PC-3 (cell line): ENCODE measurements around the gene CDH4. TPM values are rescaled to one million over a fixed set of nuclear protein-coding genes. Genes with fewer than 3 reads are reported as not detected.

Source experiments
- ATAC-seq: fragments of 200-7000 bp; cut with Tn5 transposase; 2 replicates; pipeline ENCODE4 v1.9.1; 2020; ENCODE audit warnings: mild to moderate bottlenecking, moderate library complexity
- Bru-seq: library from RNA; stranded (reverse); fragments of 400-500 nt; gene quantifications from one replicate; lab custom pipeline; 2021; lab: Mats Ljungman, UMichigan
- BruChase-seq, 2 experiments: library from RNA; stranded (reverse); fragments of 400-500 nt; gene quantifications; one replicate each; lab custom pipeline; 2021; lab: Mats Ljungman, UMichigan
- BruUV-seq: library from RNA; stranded (reverse); fragments of 400-500 nt; replicated peaks from 2 replicates; lab custom pipeline; 2021; lab: Mats Ljungman, UMichigan
- CTCF ChIA-PET: fragments of 300-600 bp; sonication (Branson Sonifier 250); formaldehyde crosslinking; loops from one replicate; lab custom pipeline; 2022; ENCODE audit warnings: antibody characterized with exemption; lab: Charles Lee
- POLR2A ChIA-PET: fragments of 300-600 bp; sonication (Branson Sonifier 250); formaldehyde crosslinking; loops from one replicate; lab custom pipeline; 2022; ENCODE audit warnings: antibody characterized with exemption; ENCODE audit not compliant: unreplicated experiment; lab: Charles Lee
- DNase-seq: peaks from one replicate; pipeline ENCODE4 v3.0.0-alpha.2; 2015
- H2AFZ ChIP-seq: fragments of 300-600 bp; sonication (generic); 2 replicates; pipeline ENCODE4 v1.6.0; 2016; ENCODE audit warnings: antibody characterized with exemption, low read length
- H3F3A ChIP-seq: fragments of 300-600 bp; sonication (generic); one replicate; pipeline ENCODE4 v1.6.0; 2017; ENCODE audit warnings: antibody characterized with exemption, low read length, control low read depth, mild to moderate bottlenecking; ENCODE audit not compliant: unreplicated experiment
- H3K27ac ChIP-seq: fragments of 300-600 bp; sonication (generic); 2 replicates; pipeline ENCODE4 v1.5.1; 2016; ENCODE audit warnings: mild to moderate bottlenecking, low read length
- H3K27me3 ChIP-seq: fragments of 300-600 bp; sonication (generic); 2 replicates; pipeline ENCODE4 v1.6.1; 2016; ENCODE audit warnings: low read length, mixed read lengths
- H3K36me3 ChIP-seq: fragments of 300-600 bp; sonication (generic); 2 replicates; pipeline ENCODE4 v1.6.1; 2016; ENCODE audit warnings: low read depth, mixed run types, low read length, mixed read lengths
- H3K4me1 ChIP-seq: fragments of 300-600 bp; sonication (generic); 2 replicates; pipeline ENCODE4 v1.5.1; 2016; ENCODE audit warnings: low read length; ENCODE audit not compliant: insufficient read depth
- H3K4me2 ChIP-seq: fragments of 300-600 bp; sonication (generic); 2 replicates; pipeline ENCODE4 v1.6.0; 2016; ENCODE audit warnings: low read length
- H3K4me3 ChIP-seq: fragments of 300-600 bp; sonication (generic); 2 replicates; pipeline ENCODE4 v1.5.1; 2016; ENCODE audit warnings: mild to moderate bottlenecking, low read length, mixed read lengths
- H3K79me2 ChIP-seq: fragments of 300-600 bp; sonication (generic); 2 replicates; pipeline ENCODE4 v1.6.1; 2017; ENCODE audit warnings: low read length, mixed read lengths
- H3K9ac ChIP-seq: fragments of 300-600 bp; sonication (generic); 2 replicates; pipeline ENCODE4 v1.6.0; 2016; ENCODE audit warnings: mild to moderate bottlenecking, low read length
- H3K9me2 ChIP-seq: fragments of 300-600 bp; sonication (generic); replicated peaks from 2 replicates; pipeline ENCODE4 v1.6.1; 2016; ENCODE audit warnings: mixed run types, low read length, mixed read lengths
- H3K9me3 ChIP-seq: fragments of 300-600 bp; sonication (generic); 2 replicates; pipeline ENCODE4 v1.6.1; 2016; ENCODE audit warnings: low read length, mixed read lengths
- H4K20me1 ChIP-seq: fragments of 300-600 bp; sonication (generic); 2 replicates; pipeline ENCODE4 v1.6.1; 2016; ENCODE audit warnings: low read length, mixed read lengths
- EZH2 ChIP-seq: fragments of 300-600 bp; sonication (generic); IDR thresholded peaks from one replicate; pipeline ENCODE4 v1.6.1; 2017; ENCODE audit warnings: antibody characterized with exemption, mild to moderate bottlenecking, low read length; ENCODE audit not compliant: unreplicated experiment
- EZH2phosphoT487 ChIP-seq: fragments of 300-600 bp; sonication (generic); IDR thresholded peaks from 2 replicates; pipeline ENCODE4 v1.6.1; 2018; ENCODE audit warnings: mild to moderate bottlenecking, antibody characterized with exemption, low read length, borderline replicate concordance
- intact Hi-C: fragments of 100-400 bp; cut with micrococcal nuclease; formaldehyde crosslinking; loops from 2 replicates; pipeline ENCODE4 v1.9.0; 2023
- long read RNA-seq: library from polyadenylated mRNA; unstranded; transcript quantifications from one replicate; pipeline ENCODE4 v2.0.0, GENCODE V29; 2021; ENCODE audit not compliant: unreplicated experiment
- total RNA-seq: library from RNA; depleted of rRNA; stranded (reverse); fragments of >200 nt; gene quantifications from 2 replicates; pipeline ENCODE4 v1.2.3, GENCODE V29; 2014; rRNA removed
- TF ChIP-seq, protein P1 (sequence below): fragments of 300-600 bp; sonication (generic); conservative IDR thresholded peaks from 2 replicates; pipeline ENCODE4 v1.5.1; 2017; ENCODE audit warnings: antibody characterized with exemption, low read depth, mild to moderate bottlenecking, low read length

The CDH4 gene
- total RNA-seq, result not detected in 2 replicates
- Bru-seq, nascent RNA, result not detected
- percentile 0 among the genes with signal in this experiment for BruChase-seq, experiment 1, labeled RNA remaining after a 6-hour chase
- percentile 0 among the genes with signal in this experiment for BruChase-seq, experiment 2, labeled RNA remaining after a 2-hour chase
- long read RNA-seq, result 0 reads

DNA sequence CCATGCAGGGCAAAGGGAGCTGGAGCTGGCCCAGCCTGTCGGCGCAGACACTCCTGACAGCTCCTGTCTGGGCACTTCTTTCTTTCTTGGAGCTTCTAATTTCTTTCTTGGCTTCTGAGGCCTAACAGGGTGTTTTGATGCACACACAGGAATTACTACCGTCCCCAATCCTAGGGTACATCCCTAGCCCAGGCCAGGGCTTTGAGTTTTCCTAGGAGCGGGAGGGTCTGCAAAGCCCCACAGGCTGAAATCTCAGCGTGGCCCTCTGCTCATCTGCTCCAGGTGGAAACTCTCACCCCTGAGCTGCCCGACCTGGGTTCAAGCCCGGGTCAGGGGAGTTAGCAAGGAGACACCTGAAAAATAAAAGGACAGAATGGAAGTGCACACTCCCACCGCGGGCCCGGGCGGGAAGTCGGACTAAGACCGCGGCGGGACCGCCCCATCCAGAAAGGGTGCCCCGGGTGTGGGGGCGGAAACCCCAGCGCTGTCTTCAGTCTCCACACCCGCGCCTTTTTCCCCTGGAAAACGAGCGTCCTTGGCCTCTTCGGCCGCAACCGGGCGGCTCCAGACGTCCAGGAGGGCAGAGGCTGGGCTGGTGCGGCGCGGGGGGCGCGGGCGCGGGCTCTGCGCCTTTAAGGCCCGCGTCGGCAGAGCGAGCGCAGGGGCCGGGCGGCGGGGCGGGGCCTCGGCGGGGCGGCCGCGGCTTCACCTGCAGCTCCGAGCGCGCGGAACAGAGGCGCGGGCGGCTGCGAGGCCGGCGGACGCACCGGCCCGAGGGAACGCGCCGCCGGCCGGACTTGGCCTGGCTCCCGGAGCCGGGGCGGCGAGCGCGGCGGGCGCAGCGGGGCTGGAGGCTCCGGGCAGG lies at the start of gene CDH4:
Gene CDH4 (plus strand): TSS at position 733 of the 865 bp plus-strand sequence.
- H3K79me2 ChIP-seq, result no peaks in the 10 kb centered on the region
- ChIA-PET POLR2A (no interaction called here), CTCF (no interaction called here)
- no peaks in the 10 kb centered on the region for H4K20me1 ChIP-seq
- no peak within 1 kb of the TSS for H3K27ac ChIP-seq
- H3K4me2 ChIP-seq, result no peak within 1 kb of the TSS
- no peak within 1 kb of the TSS for H3K4me3 ChIP-seq
- intact Hi-C loops, result no loop called here
- ATAC-seq, result no peak
- BruUV-seq, result no TSS peak
- H3K4me1 ChIP-seq, result no peaks in the 10 kb centered on the region
- no peak for DNase-seq
- H3K9ac ChIP-seq, result no peak within 1 kb of the TSS
- no peaks in the 10 kb centered on the region for H3K9me3 ChIP-seq
- no peak for TF ChIP-seq EZH2
- no peak for TF ChIP-seq EZH2phosphoT487
- TF ChIP-seq, protein P1, sequence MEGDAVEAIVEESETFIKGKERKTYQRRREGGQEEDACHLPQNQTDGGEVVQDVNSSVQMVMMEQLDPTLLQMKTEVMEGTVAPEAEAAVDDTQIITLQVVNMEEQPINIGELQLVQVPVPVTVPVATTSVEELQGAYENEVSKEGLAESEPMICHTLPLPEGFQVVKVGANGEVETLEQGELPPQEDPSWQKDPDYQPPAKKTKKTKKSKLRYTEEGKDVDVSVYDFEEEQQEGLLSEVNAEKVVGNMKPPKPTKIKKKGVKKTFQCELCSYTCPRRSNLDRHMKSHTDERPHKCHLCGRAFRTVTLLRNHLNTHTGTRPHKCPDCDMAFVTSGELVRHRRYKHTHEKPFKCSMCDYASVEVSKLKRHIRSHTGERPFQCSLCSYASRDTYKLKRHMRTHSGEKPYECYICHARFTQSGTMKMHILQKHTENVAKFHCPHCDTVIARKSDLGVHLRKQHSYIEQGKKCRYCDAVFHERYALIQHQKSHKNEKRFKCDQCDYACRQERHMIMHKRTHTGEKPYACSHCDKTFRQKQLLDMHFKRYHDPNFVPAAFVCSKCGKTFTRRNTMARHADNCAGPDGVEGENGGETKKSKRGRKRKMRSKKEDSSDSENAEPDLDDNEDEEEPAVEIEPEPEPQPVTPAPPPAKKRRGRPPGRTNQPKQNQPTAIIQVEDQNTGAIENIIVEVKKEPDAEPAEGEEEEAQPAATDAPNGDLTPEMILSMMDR, result no peak
- H3K36me3 ChIP-seq, result no peaks in the 10 kb centered on the region
- no peak within 1 kb of the TSS for H2AFZ ChIP-seq
- peaks cover 40% of the 10 kb centered on the region for H3K27me3 ChIP-seq
- H3F3A ChIP-seq, result no peaks in the 10 kb centered on the region
- H3K9me2 ChIP-seq, result no peaks in the 10 kb centered on the region

DNA sequence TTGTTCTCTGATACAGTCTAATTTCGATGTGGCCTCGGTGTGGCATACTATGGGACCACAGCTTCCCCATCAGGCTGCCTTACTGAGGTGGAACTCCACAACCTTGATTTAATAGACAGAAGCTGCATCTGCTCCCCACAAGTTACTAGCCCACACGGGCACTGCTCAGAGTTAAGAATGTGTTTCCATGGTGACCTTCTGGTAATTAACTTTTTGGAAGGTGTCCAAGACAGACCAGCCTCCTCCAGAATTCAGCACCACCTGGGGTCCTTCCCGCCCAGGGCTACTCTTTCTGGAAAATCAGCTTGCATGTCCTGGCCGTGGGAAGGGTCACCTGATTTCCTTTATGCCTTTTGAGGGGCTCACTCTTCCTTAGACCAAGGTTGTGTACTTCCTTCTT lies 48.7 kb upstream of the CDH4 start:
- H3K9me3 ChIP-seq, result 0 out of 2 replicates have a peak, but pooled peaks cover 6% of the 10 kb centered on the region
- no peak overlapping the region for H3K4me3 ChIP-seq
- H3K27me3 ChIP-seq, result no peaks in the 10 kb centered on the region
- H3K36me3 ChIP-seq, result no peaks in the 10 kb centered on the region
- no peak overlapping the region for H3K27ac ChIP-seq
- POLR2A ChIA-PET, result no interaction called here
- no peaks in the 10 kb centered on the region for H3K9me2 ChIP-seq
- H3K79me2 ChIP-seq, result no peaks in the 10 kb centered on the region
- H4K20me1 ChIP-seq, result no peaks in the 10 kb centered on the region
- no peaks in the 10 kb centered on the region for H3K4me1 ChIP-seq
- H2AFZ ChIP-seq, result no peak overlapping the region
- intact Hi-C loops, result no loop called here
- DNase-seq (no peak), ATAC-seq (no peak)
- TF ChIP-seq EZH2phosphoT487, result no peak
- TF ChIP-seq, protein P1, result no peak
- no peak for TF ChIP-seq EZH2
- BruUV-seq, result no TSS peak
- CTCF ChIA-PET, result no interaction called here
- no peak overlapping the region for H3K9ac ChIP-seq
- H3K4me2 ChIP-seq, result no peak overlapping the region
- H3F3A ChIP-seq, result no peaks in the 10 kb centered on the region
